ENCODE results near the gene POLA2. TPM values are rescaled to one million over a fixed set of nuclear protein-coding genes. Genes with fewer than 3 reads are reported as not detected.

The POLA2 gene, protein sequence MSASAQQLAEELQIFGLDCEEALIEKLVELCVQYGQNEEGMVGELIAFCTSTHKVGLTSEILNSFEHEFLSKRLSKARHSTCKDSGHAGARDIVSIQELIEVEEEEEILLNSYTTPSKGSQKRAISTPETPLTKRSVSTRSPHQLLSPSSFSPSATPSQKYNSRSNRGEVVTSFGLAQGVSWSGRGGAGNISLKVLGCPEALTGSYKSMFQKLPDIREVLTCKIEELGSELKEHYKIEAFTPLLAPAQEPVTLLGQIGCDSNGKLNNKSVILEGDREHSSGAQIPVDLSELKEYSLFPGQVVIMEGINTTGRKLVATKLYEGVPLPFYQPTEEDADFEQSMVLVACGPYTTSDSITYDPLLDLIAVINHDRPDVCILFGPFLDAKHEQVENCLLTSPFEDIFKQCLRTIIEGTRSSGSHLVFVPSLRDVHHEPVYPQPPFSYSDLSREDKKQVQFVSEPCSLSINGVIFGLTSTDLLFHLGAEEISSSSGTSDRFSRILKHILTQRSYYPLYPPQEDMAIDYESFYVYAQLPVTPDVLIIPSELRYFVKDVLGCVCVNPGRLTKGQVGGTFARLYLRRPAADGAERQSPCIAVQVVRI
- 10 to 100 TPM; 22.0 to 34.0 (median 30.9) TPM for polyA plus RNA-seq (ENCODE audit: insufficient read length in 4 of 4)

DNA sequence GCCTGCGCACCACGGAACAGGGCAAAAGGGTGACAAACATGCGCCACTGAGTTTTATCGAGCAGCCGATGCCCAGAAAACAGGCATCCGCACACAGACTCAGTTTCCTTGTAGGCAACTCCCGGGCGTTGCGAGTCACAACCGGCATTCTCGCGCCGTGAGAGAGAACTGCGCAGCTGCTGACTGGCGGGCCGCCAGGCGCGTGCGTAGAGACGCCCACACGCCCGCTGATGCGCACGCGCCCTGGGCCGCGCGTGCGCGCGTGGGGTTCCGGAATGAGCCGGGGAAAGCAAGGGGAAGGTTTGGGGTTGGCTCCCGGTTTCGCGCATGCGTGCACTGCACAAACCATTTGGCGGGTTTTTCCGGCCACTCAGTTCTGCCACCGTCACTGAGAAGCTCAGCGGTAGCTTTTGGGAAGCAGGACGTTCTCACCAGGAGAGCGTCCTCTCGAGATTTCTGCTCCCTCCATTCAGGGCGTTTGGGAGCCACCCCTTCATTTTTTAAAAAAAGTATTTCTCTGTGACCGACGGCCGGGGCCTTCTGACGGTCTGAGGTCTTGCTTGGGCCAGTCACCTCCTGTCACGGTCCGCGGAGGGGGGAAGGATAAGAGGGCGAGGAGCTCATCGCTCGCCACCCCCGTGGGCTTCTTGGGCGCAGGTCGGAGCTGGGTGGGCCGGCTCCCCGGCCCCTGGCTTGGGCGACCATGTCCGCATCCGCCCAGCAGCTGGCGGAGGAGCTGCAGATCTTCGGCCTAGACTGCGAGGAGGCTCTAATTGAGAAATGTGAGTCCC is at the start of gene POLA2:
Gene POLA2 (plus strand): TSS at position 372 of the 790 bp plus-strand sequence. CDS start 331 bp downstream, at position 703.
- peak; percentile 93 to 96 (median 96) for DNase-seq (ENCODE audit: low read depth in 4 of 4, low spot score in 2 of 4)

GRCh38 chr11:65212226-65212801 is 49.4 kb upstream of the POLA2 start:
- no peak for DNase-seq (ENCODE audit: low read depth in 4 of 4, low spot score in 2 of 4)

DNA sequence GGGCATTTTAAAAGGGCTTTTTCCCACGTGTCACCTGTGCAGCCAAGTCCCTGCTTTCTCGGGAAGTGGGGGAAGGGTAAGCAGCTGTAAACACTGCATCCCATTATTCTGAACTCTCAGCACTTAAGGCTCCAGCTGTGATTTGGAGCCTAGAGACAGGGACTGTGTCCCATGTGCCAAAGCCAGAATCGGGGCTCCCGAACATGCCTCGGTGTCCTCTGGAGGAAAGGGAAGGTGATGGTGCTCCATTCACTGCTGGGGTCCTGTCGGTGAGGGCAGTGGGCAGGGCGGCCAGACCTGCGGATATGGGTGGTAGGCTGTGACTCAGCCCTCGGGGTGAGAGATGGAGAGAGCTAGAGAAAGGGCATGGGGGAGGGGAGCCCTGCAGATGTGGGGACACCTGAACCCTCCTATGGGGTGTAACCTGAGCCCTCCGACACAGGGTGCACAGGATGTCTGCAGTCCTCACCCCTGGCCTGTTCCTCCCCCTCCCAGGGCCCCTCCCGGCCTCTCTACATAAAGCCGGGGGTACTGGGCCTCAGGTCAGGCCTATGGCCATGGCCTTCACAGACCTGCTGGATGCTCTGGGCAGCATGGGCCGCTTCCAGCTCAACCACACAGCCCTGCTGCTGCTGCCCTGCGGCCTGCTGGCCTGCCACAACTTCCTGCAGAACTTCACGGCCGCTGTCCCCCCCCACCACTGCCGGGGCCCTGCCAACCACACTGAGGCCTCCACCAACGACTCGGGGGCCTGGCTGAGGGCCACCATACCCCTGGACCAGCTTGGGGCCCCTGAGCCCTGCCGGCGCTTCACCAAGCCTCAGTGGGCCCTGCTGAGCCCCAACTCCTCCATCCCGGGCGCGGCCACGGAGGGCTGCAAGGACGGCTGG is 48.2 kb upstream of the POLA2 start:
- DNase-seq (ENCODE audit: low read depth in 4 of 4, low spot score in 2 of 4): peak in 1 of 4 donors; percentile 19

DNA sequence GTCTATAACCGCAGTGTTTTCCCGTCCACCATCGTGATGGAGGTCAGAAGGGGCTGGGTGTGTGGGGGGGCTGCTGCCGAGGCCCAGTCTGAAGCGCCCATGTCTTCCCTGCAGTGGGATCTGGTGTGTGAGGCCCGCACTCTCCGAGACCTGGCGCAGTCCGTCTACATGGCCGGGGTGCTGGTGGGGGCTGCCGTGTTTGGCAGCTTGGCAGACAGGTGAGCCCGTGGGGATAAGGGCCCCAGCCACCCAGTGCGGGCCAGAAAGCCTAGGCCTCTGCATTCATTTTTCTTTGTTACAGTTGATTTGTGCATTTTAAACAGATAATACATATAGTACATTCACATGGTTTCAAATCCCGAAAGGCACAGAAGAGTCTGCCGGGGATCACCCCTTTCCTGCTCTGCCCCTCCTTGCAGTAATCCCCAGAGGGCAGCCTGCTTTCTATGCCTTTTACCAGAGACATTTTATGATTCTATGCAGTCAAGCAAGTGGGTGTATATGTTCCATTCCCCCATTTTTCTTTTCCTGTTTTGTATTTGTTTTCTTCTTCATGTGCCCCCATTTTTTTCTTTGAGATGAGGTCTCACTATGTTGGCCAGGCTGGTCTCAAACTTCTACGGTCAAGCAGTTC is 47.4 kb upstream of the POLA2 start:
- no peak for DNase-seq (ENCODE audit: low read depth in 4 of 4, low spot score in 2 of 4)

DNA sequence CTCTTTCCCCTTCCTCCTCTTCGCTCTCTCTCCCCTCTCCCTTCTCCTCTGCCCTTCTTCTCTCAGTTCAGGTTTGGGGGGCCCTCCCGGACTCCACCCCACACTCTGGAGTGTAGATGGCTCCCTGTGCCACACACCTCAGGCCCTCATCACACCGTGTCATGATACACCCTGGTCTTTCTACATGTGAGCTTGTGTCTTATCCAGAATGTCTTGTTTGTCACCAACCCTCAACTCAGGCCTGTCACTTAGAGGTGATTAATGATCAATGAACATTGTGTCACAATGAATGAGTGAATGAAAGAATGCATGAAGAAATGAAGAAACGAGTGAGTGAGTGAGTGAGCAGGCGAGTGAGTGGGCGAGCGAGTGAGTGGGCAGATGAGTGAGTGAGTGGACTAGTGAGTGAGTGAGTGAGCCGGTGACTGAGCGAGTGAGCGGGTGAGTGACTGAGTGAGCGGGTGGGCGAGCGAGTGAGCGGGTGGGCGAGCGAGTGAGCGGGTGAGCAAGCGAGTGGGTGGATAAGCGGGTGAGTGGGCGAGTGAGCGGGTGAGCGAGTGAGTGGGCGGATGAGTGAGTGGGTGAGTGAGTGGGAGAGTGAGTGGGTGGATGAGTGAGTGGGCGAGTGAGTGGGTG is 46.2 kb upstream of the POLA2 start:
- DNase-seq (ENCODE audit: low read depth in 4 of 4, low spot score in 2 of 4): no peak

- DNase-seq (ENCODE audit: low read depth in 4 of 4, low spot score in 2 of 4): no peak
Measured at GRCh38 chr11:65216830-65217229, 44.9 kb upstream of the POLA2 start.

DNA sequence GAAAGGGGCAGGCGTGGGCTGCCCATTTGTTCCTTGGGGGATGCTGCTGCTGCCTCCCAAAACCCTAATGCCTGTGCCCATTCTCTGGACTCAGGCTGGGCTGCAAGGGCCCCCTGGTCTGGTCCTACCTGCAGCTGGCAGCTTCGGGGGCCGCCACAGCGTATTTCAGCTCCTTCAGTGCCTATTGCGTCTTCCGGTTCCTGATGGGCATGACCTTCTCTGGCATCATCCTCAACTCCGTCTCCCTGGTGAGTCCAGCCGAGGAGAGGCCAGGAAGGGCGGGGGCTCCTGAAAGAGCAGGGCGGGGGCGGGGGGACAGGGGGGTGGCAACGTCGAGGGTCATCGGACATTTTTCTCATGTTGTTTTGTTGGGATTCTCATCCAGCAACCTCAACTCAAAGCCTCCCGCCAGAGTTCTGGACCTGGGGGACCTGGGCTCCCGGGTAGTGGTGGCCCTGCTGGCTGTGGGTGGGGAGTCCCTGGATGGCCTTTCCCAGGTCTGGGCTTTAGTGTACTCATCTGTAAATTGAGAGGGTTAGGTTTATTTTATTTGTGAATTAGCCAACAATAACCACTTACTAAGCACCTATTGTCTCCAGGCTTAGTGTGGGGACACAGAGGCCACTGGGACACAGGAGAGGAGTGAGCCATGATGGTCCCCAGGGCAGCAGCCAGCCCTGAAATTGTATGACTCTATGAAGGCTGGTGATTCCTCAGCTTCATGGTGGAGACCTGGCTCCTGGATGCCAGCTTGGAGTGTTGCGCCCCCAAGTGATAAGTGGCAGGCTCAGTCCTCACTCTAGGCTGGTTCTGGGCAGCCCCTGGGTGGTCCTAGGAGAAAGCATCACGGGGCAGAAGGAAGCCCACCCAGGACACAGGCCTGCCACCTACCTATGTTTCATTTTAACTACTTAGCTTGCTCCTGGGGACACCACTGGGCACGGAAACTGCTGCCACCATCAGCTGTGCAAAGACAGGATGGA is 44.0 kb upstream of the POLA2 start:
- no peak for DNase-seq (ENCODE audit: low read depth in 4 of 4, low spot score in 2 of 4)

- no peak for DNase-seq (ENCODE audit: low read depth in 4 of 4, low spot score in 2 of 4)
Measured at GRCh38 chr11:65218446-65218845, 43.3 kb upstream of the POLA2 start.

GRCh38 chr11:65219930-65220213 is 41.9 kb upstream of the POLA2 start:
- no peak for DNase-seq (ENCODE audit: low read depth in 4 of 4, low spot score in 2 of 4)

GRCh38 chr11:65221026-65221425 is 40.7 kb upstream of the POLA2 start:
- no peak for DNase-seq (ENCODE audit: low read depth in 4 of 4, low spot score in 2 of 4)

GRCh38 chr11:65223011-65223410 is 38.8 kb upstream of the POLA2 start:
- DNase-seq (ENCODE audit: low read depth in 4 of 4, low spot score in 2 of 4): no peak

DNA sequence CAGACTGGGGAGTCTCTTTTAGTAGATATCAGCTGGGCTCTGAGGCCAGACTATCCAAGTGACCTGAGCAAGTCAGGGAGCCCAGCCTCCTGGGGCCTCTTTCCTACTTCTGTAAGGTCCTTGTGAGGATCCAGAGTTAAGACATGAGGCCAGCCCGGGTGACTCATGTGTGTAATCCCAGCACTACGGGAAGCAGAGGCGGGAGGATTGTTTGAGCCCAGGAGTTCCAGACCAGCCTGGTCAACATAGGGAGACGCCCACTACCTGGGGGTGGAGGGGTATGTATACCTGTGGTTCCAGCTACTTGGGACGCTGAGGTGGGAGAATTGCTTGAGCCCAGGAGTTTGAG is 36.9 kb upstream of the POLA2 start:
- DNase-seq (ENCODE audit: low read depth in 4 of 4, low spot score in 2 of 4): no peak

DNA sequence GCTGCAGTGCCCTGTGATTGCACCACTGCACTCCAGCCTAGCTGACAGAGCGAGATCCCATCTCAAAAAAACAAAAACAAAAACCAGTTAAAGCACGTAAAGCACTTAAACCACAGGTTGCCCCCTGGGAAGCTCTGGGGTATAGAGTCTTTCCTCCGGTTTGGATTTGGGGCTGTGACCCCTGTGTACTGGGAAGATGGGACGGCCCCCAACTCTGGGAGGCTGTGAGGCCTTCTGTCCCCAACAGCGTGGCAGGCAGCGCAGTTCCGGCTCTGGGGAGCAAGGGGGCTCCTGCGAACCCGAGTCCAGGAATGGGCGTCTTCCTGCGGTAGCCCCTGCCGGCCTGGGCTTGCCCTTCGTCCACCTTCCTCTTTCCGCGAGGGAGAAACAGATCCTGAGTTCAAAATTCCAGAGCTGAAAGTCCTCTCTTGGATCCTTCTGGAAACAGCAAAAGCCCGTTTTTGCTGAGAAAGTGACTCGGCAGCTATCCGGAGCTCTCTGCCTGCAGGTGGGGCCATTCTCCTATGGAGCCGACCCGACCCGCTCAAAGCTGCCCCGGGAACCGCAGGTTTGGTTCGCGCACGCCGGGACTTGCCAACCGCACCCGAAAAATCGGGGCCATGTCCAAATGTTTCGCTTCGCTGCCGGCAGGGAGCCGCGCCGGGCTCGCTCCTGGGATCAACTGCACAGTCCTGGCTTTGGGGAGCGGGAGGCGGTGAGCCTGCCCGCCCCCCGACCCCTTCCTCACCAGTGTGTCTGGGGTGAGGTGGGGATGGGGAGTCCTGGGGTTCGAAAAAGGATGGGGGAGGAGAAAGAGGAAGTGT is 36.3 kb upstream of the POLA2 start:
- DNase-seq (ENCODE audit: low read depth in 4 of 4, low spot score in 2 of 4): no peak

GRCh38 chr11:65226103-65226442 is 35.7 kb upstream of the POLA2 start:
- DNase-seq (ENCODE audit: low read depth in 4 of 4, low spot score in 2 of 4): no peak

DNA sequence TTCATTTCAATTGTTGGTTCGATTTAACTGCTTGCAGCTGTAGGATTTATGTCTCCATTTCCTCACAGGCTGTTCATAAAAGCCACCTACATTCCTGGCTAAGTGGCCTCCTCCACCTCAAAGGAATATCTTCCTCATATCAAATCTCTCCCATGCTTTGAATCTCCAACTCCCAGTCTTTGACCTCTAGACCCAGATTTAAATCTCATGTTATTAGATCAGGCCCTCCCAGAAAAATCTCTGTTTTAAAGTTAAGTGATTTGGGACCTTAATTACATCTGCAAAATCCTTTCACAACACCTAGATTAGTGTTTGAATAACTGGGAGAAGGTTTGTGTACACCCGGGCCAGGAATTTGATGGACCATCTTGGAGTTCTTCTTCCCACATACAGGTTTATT is 33.9 kb upstream of the POLA2 start:
- DNase-seq (ENCODE audit: low read depth in 4 of 4, low spot score in 2 of 4): no peak

GRCh38 chr11:65236194-65237059 is 25.3 kb upstream of the POLA2 start:
- no peak for DNase-seq (ENCODE audit: low read depth in 4 of 4, low spot score in 2 of 4)

Measured in left renal cortex interstitium (tissue), 4 donors.